GM21515 (cell line): ENCODE results near the gene HECW1.

Experiments used
- ATAC-seq: cut with Tn5 transposase; IDR thresholded peaks from one replicate; pipeline ENCODE4 v1.9.1; 2021; ENCODE audit not compliant: unreplicated experiment

The HECW1 gene

DNA sequence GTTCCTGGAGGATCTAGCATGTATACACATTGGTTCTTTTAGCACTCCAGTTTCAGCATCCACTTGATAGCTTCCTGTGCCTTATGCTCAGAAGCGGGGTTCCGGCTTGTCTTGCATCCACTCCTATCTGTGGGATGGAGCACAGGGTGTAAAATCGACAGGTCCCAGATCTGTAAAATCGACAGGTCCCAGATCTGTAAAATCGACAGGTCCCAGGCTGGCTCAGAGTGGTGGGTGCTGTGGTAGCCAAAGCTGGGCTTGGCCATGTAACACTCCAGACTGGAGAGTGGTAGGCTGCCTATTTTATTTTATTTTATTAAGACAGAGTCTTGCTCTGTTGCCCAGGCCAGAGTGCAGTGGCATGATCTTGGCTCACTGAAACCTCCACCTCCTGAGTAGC is 30.3 kb downstream of the HECW1 start:
- ATAC-seq = no peak

DNA sequence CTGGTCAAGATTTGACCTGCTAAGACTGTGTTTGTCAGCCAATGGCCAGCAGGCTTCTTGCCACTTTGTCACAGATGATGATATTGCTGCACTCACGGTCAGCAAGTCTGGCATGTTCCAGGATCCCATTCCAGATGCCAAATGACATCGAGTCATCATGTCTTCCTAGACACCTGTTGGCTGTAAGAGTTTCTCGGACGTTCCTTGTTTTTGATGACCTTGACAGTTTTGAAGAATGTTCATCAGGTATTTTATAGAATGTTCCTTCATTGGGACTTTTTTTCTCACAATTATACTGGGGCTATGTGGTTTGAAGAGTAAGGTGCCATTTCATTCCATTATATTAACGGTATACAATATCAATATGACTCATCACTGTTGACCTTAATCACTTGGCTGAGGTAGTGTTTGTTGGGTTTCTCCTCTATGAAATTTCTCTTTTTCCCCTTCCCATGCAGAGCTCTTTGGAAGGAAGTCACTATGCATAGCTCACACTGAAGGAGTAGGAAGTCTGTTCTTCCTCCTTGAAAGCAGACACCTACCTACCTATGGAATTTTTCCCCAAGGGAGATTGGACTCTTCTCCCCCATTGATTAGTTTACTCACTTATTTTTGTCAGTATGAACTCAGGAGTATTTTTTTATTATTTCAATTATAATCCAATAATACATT is 31.6 kb downstream of the HECW1 start:
- no peak for ATAC-seq

DNA sequence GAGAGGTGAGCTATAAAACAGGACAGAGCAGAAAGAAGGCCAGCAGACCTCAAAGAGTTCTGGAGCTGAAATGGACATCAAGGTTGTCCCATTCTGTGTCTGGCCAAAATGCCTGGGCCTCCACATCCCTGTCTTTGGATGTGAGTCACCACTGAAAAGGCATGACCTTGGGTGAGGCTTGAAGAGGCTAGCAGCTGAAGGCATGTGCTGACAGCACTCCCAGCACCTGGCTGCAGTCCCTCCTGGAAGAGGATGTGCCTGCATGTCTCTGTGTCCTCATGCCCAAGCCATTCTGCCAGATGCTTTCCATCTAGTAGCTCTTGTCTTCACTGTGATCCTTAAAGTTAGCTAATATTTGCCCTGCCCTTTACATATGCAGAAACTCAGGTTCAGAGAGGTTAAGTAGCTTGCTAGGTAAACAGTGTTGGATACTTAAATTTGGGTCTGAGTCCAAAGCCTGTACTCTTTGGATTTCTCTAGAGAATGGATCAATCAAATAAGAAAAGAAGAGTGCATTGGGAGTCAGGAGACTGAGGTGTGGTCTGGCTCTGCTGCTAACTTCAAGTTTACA is 35.8 kb downstream of the HECW1 start:
- no peak for ATAC-seq

DNA sequence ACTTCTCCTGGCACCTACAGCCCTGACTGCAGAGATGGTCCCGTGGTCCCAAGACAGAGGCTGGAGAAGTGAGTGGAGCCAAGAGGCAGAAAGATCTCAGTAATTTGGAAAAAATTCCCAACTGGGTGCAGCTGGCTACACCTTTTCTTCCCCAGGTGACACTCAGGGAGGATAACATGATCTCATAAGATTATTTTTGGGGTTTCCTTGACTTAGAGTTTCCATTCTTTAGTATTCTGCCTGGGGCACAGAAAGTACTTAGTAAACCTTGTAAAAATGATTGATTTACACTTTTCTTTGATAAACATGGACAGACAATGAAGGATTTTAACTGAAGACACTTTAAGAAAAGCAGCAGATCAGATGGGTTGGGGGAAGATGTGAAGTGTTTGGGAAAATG is 38.6 kb downstream of the HECW1 start:
- ATAC-seq = no peak

DNA sequence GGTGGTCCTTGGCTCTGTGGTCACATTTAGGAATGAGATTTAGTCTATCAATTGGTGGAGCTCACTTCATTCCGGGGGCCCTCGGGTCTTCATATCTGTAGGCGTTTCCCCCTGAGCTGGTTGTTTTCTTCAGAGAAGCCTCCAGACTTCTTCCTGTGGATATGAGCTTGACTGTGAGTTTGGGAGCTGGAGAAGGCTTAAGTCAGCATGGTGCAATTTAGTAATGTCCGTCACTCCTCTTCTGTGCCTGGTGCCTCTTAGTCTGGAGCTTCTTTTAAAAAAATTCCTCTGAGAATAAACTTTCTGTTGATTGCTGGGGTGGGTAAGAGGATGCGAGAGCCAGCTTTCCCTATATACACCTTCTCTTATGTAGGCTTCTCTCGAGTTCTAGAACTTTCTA is 40.2 kb downstream of the HECW1 start:
- ATAC-seq = no peak

DNA sequence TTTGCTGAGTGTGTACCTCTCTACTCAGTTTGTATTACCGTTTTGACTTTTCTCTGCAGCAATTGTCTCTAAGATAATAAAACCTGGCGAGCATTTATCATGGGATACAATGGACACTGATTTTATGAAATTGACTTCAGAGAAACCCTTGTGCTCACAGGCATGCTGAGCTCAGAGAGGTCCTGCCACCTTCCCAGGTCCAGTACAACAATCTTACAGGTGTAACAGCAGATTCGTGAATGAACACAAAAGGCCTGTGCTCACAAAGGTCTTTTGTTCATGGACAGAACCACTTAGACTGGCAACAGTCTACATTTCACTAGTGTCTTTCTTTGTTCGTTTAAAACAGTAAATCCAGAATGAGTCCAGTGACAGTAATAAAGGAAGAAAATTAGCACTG is 43.2 kb downstream of the HECW1 start:
- ATAC-seq = no peak

DNA sequence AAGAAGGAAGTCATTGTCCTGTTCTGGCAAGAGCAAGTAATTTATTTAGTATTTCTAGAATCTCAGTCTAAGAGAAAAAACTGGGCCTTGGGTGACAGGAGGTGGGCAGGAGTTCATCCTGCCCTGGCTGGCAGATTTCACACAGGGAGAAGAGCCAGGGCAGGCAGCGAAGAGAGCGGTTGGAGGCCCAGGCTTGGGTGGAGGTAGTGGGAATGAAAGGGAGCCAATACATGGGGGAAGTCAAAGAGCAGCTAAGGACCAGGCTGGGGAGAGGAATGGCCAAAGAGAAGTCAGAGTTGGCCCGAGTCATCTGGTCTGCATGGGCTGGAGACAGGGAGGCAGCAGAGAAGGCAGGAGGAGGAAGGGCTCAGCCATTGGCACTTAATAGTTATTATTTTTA is 51.4 kb downstream of the HECW1 start:
- ATAC-seq = no peak

DNA sequence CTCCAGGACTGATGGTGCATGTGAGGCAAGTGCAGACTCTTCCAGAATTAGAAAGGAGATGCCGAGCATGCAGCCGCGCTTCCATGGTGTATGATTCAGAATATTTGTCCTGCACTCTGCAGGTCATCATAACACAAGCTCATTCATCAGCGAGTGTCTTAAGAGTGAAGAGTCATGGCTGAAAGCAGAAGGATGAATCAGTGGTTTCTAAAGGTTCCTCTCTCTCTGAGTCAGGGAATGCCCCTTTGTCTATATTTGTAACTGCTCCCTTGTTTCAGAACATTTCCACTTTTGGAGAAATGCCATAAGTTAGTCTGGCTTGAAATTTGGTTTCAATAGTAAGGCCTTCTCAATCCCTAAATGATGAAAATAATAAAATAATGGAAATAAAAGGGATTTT is 52.3 kb downstream of the HECW1 start:
- peak; percentile 86 for ATAC-seq

DNA sequence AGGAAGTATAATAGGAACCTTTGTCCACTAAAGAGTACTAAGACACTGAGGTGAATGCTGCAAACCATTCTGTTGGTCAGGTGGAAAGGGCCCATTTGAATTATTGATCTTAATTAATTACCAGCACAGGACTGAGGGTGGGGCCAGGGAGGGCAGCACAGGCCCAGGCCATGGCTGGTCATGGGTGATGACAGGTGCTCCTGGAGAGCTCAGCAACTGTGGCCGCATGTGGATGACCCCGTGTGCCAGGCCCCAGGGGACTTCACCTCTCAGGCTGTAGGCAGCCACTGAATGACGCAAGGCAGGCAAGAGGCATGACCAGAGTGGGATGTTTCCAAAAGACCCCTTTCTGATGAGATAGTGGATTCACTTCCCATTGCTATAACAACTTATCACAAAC is 54.2 kb downstream of the HECW1 start:
- no peak for ATAC-seq

DNA sequence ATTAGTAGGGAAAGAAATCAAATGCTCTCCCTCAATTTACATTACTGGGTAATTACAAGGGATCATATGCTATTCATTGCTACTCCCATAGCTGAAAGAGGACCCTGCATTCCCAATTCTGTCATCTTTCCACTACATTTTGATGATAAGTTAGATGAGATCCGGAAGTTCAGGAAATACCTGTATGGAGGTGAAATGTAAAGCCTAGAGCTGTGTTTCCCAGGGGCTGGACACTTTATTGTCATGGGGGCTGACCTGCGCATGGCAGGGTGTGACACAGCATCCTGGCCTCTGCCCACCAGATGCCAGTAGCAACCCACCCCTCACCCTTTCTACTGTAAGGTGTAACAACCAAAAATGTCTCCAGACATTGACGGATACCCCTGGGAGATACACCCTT is 56.6 kb downstream of the HECW1 start:
- ATAC-seq = no peak

DNA sequence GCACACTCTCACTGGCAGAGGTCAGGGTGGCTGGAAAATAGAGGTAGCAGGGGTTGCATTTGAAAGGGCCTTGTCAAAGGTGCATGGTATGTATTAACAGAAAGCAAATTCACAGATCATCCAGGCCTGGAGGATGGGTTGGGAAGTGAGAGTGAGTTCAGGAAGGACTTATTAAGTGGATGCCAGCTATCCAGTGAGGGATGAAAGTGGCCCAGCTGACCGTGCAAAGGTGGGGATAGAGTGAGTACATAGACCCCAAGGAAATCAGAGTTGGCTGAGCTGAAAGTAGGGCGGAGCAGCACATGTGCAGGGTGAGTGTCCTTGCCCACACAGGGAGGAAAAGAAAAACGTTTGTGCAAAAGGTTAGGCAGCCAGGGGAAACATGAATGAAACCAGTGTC is 58.1 kb downstream of the HECW1 start:
- ATAC-seq = no peak

DNA sequence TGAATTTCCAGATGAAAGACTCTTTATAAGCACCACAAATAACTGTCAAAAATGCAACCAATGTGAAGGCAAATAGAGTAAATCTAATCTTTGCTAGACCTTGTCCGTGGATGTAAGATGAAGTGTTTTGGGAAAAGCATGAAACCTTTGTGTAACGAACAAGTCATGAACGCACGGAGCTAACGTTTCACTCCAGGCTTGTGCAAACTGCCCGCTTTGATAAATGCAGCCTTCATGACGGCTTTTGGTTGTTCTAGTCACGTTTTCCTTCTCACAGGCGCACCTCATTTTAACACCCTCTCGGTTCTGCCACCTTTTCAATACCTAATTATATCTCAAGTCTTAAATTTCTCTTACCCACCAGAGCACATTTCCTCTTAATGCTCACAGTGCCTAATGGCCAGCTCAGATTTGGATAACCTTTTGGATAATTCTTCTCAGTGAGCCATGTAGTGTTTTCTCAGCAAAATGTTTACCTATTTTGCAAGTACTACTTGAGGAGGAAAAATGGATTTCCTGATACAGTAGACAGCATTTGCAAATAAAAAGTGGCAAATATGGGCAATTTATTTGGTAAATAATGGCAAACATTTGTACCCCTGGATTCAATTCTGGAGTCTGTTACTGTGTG is 63.2 kb downstream of the HECW1 start:
- no peak for ATAC-seq

DNA sequence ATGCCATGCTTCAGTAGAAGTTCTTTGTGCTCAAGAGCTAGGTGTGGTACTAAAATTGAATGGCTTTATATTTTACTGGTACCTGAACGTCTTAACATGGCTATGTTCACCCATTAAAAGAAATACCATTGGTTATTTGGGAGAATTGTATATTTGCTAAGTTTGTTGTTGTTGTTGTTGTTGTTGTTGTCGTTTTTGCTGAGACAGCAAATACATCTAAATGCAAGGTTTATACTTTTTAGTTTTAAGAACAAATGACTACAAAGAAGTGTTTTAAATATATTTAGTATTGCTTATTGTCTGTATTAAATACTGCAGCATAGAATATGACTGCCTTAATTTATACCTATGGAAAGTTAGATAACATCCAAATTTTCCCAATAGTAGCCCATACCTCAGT is 66.9 kb downstream of the HECW1 start:
- ATAC-seq = no peak

DNA sequence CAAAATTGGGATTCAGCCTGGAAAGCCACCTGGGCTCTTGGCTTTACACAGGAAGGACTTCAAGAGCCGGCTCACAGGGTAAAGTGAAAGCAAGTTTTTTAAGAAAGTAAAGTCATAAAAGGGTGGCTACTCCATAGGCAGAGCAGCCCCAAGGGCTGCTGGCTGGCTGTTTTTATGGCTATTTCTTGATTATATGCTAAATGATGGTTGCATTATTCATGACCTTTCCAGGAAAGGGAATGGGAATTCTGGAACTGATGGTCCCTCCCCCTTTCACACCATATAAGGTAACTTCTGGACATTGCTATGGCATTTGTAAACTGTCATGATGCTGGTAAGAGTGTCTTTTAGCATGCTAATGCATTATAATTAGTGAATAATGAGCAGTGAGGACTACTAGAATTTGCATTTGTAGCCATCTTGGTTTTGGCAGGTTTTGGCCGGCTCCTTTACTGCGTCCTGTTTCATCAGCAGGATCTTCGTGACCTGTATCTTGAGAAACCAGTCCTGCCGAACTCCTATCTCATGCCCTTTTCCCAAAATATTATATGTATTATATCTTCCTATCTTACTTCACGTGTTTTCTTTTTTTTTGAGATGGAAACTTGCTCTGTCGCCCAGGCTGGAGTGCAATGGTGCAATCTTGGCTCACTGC is 80.5 kb downstream of the HECW1 start:
- no peak for ATAC-seq

DNA sequence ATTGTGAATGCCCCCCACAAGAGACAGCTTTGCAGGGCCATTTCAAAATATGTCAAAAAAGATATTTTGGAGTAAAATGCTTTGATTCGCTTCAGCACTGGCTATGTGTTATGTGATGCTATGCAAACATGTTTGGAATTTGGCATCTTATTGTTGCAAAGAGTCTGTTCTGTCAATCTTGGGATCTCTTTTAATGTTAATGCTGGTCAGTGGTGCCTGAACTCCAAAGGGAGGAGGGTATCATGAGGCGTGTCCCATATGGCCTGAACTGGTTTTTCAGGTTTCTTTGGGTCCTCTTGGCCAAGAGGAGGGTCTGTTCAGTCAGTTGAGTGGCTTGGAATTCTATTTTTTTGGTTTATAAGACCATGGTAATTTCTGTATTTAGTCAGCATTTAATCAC is 81.4 kb downstream of the HECW1 start:
- ATAC-seq = no peak

DNA sequence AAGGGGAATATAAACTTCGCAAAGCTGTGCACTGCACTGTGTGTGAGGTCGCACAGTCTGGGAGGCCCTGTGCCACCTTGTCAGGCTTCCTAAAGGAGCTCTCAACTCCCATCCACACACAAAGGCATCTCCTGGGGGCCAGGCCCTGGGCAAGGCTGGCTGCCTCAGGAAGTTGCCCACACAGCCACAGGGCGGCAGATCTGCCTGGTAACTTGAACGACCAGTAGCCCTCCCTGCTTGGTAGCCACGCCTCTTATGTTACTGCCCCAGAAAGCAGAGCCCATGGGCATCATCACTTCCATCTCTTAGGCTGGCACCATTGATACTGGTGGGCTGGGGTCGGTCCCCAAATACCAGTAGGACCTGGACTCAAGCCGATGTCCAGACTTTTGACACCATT is 82.8 kb downstream of the HECW1 start:
- ATAC-seq = no peak

DNA sequence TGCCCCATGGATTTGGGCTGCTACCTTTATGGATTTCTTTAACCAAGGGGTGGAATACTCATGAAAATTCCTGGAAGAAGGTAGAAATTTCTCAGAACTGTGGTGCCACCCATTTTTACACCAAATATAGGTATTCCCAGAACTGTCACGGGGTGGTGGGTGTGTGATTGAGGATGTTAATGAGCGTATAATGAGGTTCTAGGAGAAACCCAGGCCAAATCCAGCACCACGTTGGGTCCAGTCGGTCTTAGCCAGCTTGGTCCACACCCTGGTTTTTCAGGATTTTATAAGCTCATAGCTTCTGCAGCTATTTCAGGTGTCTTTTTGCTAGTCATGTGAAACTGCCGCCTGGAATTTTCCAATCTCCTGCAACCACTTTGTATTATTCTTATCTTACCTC is 83.3 kb downstream of the HECW1 start:
- ATAC-seq = no peak

DNA sequence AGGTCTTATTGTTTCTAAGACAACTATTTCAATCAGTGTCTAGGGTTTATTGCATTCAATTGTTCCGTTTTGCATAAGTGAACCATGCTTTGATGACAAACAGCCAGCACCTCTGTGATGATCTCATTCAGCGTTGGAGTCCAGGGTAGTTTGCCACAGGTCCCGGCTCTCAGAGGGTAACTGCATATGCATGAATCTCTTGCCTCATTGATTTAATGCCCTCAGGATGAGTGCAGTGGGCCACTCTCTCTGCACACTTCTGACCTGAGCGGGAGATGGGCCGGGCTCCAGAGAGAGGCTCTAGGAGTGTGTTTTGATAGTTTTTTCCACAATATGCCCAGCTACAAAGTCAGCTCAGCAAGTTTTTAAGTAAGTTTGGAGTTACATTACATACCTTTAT is 83.9 kb downstream of the HECW1 start:
- no peak for ATAC-seq

DNA sequence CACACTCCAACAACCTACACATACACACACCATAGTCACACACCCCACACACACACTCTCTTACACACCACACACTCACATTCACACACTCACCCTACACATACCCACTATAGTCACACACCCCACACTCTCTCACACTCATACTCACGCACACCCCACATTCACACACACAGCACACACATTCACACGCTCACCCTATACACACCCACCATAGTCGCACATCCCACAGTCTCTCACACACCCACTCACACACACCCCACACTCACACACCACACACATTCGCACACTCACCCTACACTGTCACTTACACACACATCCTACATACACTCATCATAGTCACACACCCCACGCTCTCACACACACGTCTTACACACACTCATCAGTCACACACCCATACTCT is 85.6 kb downstream of the HECW1 start:
- no peak for ATAC-seq

DNA sequence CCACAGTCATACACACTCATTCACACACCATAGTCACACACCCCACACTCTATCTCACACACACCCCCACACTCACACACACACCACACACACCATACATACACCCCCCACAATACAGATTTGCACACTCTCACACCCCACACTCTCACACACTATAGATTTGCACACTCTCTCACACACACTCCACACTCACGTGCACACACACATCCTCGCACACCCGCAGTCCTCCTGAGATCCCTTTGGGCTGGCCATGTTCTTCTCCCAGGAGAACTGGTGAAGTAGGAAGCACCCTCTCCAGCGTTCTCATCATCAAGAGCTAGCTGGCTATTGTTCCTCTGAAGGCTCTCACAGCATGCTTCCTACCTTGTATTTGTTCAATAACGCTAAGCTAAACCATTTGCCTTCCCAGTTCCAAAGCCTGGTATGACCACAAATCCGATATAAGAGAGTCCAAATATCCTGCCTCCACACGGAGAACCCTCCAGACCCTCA is 86.2 kb downstream of the HECW1 start:
- no peak for ATAC-seq

DNA sequence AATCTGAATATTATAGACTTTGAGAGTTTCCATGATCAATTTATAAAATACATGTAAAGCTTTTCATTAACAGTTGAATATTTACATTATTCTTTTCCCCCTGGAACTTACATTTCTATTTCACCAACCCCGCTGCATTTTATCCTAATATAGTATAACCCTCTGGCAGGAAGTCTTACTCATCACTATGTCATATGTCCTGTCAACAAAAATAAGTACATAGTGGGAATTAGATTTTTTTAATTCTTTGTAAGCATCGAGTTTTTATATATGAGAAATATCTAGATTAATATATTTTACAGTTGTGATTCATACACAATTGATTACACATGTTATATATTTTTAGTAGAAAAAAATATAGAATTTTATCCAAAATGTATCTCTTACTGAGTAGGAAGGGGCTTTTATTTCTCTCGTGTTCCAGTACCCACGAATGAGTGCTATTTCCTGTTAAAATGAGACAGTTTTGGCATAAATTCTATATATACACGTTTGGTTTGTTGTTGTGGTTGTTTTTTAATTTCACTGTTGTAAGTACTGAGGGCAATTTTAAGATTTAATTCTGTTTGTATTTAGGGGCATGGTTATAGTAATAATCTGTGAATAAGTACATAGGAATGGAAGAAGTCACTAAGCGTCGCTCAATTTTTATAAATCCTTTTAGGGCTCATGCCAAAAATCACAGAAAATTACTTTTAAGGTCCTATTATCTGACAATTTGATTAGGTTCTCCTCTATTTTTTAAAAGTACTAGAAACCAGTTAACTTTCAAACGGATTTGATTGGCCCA is 87.1 kb downstream of the HECW1 start:
- ATAC-seq = no peak
